ENCODE data around the gene FIGNL1.

- TF ChIP-seq EZH2 (IDR thresholded peaks at IDR 0.05): no peak
- no peak for TF ChIP-seq POLR2AphosphoS5 (IDR thresholded peaks at IDR 0.05; ENCODE audit: borderline replicate concordance, low read depth, low read length)
These were observed 32.0 kb downstream of the FIGNL1 start for GRCh38 chr7:50418086-50418515.

All from SK-N-MC (cell line).